ENCODE results near the gene FAM3C. TPM values are rescaled to one million over a fixed set of nuclear protein-coding genes. Genes with fewer than 3 reads are reported as not detected.

Gene FAM3C
- total and polyA plus RNA-seq, 2 of the 4 experiments (the other 2 are of a cell fraction): 11.5 to 45.8 TPM

GRCh38 chr7:121429798-121430197 is 33.7 kb upstream of the FAM3C start:
- Histone ChIP-seq H4K91ac (ENCODE audit: insufficient read depth, low read depth, low read length) (no peak overlapping the region), H4K8ac (ENCODE audit: low read depth in 2 of 2, low read length in 2 of 2) (no peak overlapping the region), H3K36me3 (ENCODE audit: control insufficient read depth, insufficient read depth, low read length) (no peaks in the 10 kb centered on the region), H3K14ac (replicated peaks; ENCODE audit: low read depth, low read length) (no peak overlapping the region), H3K4ac (ENCODE audit: low read depth, low read length) (no peak overlapping the region), H2BK120ac (ENCODE audit: low read depth, low read length) (no peak overlapping the region), H3K27me3 (ENCODE audit: control insufficient read depth, insufficient read depth, low read length) (no peaks in the 10 kb centered on the region), H3K9me3 (ENCODE audit: control insufficient read depth, insufficient read depth, low read length) (no peaks in the 10 kb centered on the region), H3K27ac (ENCODE audit: insufficient read depth, low read length) (no peak overlapping the region), H3K4me1 (ENCODE audit: control insufficient read depth, insufficient read depth, low read length) (peaks cover 2% of the 10 kb centered on the region; the same call in 1 of the 2 replicates), H2AFZ (replicated peaks; ENCODE audit: low read length, poor library complexity) (no peak overlapping the region), H3K9me1 (ENCODE audit: insufficient read depth, low read length) (no peaks in the 10 kb centered on the region), H2BK15ac (ENCODE audit: low read depth, low read length) (no peak overlapping the region), H3K9ac (ENCODE audit: low read depth, low read length) (no peak overlapping the region), H2AK5ac (ENCODE audit: low read depth, low read length) (no peak overlapping the region), H3K79me1 (ENCODE audit: low read depth in 1 of 2, low read length in 2 of 2) (no peaks in the 10 kb centered on the region), H2BK5ac (ENCODE audit: low read depth, low read length, poor library complexity, severe bottlenecking) (no peak overlapping the region), H3K23ac (ENCODE audit: low read depth, low read length) (no peak overlapping the region), H3K56ac (ENCODE audit: extremely low read depth, insufficient read depth, low read length) (no peak overlapping the region), H2BK20ac (ENCODE audit: low read depth, low read length) (no peak overlapping the region), H4K20me1 (ENCODE audit: insufficient read depth, low read length) (no peaks in the 10 kb centered on the region), H3K18ac (ENCODE audit: low read depth, low read length) (no peak overlapping the region), H2AK9ac (replicated peaks; ENCODE audit: low read depth, low read length, poor library complexity) (no peak overlapping the region), H3K4me2 (ENCODE audit: low read depth, low read length) (no peak overlapping the region), H4K5ac (ENCODE audit: low read depth, low read length) (no peak overlapping the region), H3K4me3 (ENCODE audit: insufficient read depth, low read depth, low read length) (no peak overlapping the region)
- ChIA-PET POLR2A (ENCODE audit: unreplicated experiment) (no interaction called here), CTCF (interaction anchor here (1.2 kb wide), 1 partner anchor 33 kb away, joined by 4 read pairs; the partner anchor contains the start of gene FAM3C)
- no peak for TF ChIP-seq FOS (IDR thresholded peaks at IDR 0.05; ENCODE audit: low read depth, low read length)
- TF ChIP-seq NFE2L2 (IDR thresholded peaks at IDR 0.05; ENCODE audit: low read depth, low read length): no peak
- TF ChIP-seq MAZ (IDR thresholded peaks at IDR 0.05; ENCODE audit: borderline replicate concordance, low read depth, low read length): no peak
- no peak for TF ChIP-seq RAD21 (IDR thresholded peaks at IDR 0.05; ENCODE audit: low read length)
- TF ChIP-seq CTCF (conservative IDR thresholded peaks at IDR 0.05; ENCODE audit: low read depth, low read length): no peak
- TF ChIP-seq POLR2A (IDR thresholded peaks at IDR 0.05; ENCODE audit: low read depth, low read length): no peak
- no peak for TF ChIP-seq MAFK (IDR thresholded peaks at IDR 0.05; ENCODE audit: low read depth, low read length)
- TF ChIP-seq CEBPB (IDR thresholded peaks at IDR 0.05; ENCODE audit: low read depth, low read length): no peak
- TF ChIP-seq SMC3 (IDR thresholded peaks at IDR 0.05; ENCODE audit: low read depth, low read length): no peak
- no peak for TF ChIP-seq USF2 (IDR thresholded peaks at IDR 0.05; ENCODE audit: low read depth, low read length)
- TF ChIP-seq BHLHE40 (IDR thresholded peaks at IDR 0.05; ENCODE audit: low read depth, low read length): no peak
- TF ChIP-seq RCOR1 (IDR thresholded peaks at IDR 0.05; ENCODE audit: insufficient replicate concordance, low read length): no peak
- TF ChIP-seq RFX5 (IDR thresholded peaks at IDR 0.05; ENCODE audit: low read depth, low read length): no peak
- TF ChIP-seq ELK1 (IDR thresholded peaks at IDR 0.05; ENCODE audit: borderline replicate concordance, low read depth, low read length): no peak
- TF ChIP-seq MXI1 (IDR thresholded peaks at IDR 0.05; ENCODE audit: borderline replicate concordance, low read depth, low read length): no peak
- no peak for TF ChIP-seq CHD1 (IDR thresholded peaks at IDR 0.05; ENCODE audit: low read depth, low read length)
- no peak for DNase-seq
- in situ Hi-C loops (cut with MboI; ENCODE audit: low sequenced_read_pairs) (no loop called here), dilution Hi-C loops (cut with HindIII; ENCODE audit: low sequenced_read_pairs, unreplicated experiment) (no loop called here), intact Hi-C loops (cut with micrococcal nuclease) (loop anchor here (5.0 kb wide), 1 partner anchor 118 kb away; no protein-coding TSS in a partner anchor)
- ATAC-seq (ENCODE audit: low read depth): no peak
- BruUV-seq (replicated peaks): no TSS peak

All from IMR-90 (cell line).